Measurements from ENCODE around the gene EPB41L3.

The EPB41L3 gene

DNA sequence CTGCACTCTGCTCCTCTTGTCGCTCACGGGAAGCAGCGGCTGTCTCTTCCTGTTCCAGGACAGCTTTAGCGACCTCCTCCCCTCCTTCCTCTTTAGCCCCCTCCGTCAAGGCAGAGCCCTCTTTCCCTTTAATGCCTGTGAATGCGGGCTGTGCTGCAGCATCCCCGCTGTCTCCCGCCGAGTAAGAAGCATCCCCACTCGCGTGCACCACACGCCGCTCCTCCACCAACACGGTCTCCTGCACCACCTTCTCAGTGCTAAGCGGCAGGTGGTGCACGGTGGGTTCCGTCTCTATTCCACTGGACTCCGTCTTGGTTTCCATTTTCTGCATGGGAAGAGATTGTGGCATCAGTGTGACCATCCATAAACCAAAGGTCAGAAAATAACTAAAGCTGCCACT is 146.7 kb downstream of the EPB41L3 start:
- no peak for DNase-seq

DNA sequence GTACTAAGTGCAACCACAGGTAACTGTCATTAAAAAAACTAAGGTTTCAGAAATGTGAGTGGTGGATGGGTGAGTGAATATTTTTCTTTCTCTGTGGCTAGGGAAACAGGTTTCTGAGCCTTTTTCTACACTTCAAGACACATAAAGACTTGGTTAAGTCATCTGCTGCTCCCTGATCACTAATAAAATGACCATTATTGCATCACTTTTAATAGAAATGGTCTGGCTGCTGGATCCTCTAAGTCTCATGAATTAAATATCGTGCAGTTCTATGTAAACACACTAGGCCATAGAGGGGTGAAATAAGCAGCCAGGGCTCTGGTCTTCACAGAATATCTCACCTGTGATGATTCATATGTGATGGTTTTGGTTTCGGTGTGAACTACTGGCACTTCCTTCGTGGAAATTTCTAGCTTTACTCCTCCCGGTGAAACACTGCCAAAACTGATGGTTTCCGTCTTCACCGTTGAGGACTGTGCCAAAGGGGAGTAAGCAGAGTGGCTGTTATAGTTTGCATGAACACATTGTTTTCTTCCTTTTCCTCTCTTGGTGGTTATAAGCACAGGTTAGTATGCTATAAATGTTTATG is 147.8 kb downstream of the EPB41L3 start:
- DNase-seq: no peak

- DNase-seq: no peak
Measured at GRCh38 chr18:5393779-5394178, 150.0 kb downstream of the EPB41L3 start.

- no peak for DNase-seq
Measured at GRCh38 chr18:5391409-5391808, 152.4 kb downstream of the EPB41L3 start.

- DNase-seq: no peak
Measured at GRCh38 chr18:5389356-5389755, 154.4 kb downstream of the EPB41L3 start.

DNA sequence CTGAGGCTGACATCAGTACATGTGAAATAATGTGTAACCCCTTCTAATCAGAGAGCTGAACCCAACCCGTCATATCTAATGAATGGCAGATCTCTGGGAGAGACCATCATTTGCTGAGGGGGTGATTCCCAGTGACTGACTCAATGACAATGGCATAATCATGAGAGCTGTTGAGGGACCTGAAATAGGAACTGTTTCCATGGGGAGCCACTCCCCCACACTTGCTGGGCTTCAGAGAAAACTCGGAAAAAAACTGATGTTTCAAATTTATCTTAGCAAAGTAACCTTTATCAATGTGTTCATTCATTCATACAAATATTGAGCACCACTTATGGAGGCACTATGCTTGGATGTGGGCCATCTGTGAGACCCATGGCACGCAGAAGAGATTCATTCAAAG is 154.9 kb downstream of the EPB41L3 start:
- DNase-seq: no peak

- no peak for DNase-seq
Measured at GRCh38 chr18:5380586-5380985, 163.2 kb downstream of the EPB41L3 start.

DNA sequence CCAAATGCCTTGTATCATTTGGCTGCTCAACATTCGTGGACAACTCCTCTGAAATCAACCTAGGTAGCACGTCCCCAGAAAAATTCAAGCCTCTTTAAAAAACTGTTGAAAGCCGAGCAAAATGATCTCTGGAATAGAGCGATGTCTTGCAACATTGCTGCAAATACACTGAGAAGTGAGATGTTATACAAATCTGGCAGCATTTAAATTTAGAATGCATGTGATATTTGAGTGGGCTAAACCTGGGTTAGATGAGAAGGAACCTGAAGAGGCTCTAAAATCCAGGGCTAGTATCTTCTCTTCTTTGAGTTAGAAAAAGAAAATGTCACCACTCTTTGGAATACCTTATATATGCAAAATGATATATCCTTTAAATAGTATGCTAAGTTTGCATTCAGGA is 166.8 kb downstream of the EPB41L3 start:
- no peak for DNase-seq

DNA sequence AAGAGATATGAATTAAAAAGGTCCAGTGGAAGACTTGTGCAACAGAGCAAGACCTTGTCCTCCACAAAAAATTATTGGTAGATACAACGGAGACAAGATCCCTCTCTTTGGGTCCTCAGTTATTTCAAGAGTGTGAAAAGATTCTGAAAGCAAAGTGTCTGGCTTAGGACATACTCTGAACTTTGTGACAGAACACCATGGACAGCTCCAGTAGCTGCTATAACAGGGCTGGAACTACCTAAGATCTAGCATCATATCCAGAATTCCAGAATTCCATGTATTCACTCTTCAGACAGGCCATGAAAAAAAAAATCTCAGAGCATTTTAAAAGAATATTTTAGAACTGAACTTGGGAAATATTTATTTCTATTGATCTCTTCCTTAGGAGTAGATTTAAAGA is 173.5 kb downstream of the EPB41L3 start:
- no peak for DNase-seq

DNA sequence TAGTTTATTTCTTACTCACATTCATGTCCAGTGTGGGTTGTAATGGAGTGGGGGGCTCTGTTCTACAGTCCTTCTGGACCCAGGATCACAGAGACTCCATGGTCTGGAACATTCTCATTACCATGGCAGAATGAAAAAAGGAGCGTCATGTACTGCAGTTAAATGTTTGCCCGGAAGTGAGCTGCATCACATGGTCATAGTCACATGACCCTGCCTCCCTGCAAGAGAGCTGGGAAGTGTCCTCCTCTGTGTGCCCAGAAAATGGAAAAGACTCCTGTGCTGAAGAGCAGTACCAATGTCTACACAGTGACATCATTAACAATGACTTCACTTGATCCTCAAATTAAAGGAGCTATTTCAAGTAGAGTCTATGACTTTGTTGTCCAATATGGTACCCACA is 174.3 kb downstream of the EPB41L3 start:
- no peak for DNase-seq

DNA sequence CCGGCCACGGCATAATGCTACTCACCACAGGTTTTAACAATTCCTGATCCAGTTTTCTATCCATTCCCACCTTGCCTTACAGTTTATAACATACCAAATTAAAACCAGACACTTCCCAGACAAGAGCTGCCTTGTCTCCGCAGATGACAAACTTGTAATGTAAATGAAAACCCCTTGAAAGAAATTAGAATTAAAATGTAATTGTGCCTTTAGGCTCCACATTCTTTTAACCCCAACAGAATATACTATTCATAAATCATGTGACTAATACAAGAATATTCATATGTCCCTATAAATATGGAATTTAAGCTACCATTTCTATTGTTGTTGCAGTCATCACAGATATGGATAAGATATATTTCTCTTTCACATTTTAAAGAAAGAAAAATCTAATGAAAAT is 178.4 kb downstream of the EPB41L3 start:
- no peak for DNase-seq

- DNase-seq: no peak
Measured at GRCh38 chr18:5350636-5351035, 193.2 kb downstream of the EPB41L3 start.
